K562 (cell line): ENCODE results near the gene PCBP2. TPM values are rescaled to one million over a fixed set of nuclear protein-coding genes. Genes with fewer than 3 reads are reported as not detected.

Source experiments
- ATAC-seq: fragments of 200-7000 bp; cut with Tn5 transposase; 3 replicates; pipeline ENCODE4 v1.9.1; 2020; ENCODE audit warnings: moderate library complexity
- BruUV-seq: library from RNA; stranded (reverse); fragments of 400-500 nt; replicated peaks from 2 replicates; lab custom pipeline; 2021; lab: Mats Ljungman, UMichigan
- CTCF ChIA-PET: fragments of 300-600 bp; formaldehyde crosslinking; extraction: SDS; loops from one replicate; lab custom pipeline; 2021; ENCODE audit warnings: low intra/inter-chr PET ratio; lab: Yijun Ruan, JAX
- POLR2A ChIA-PET: fragments of 300-600, 350-650 bp; sonication (Branson Sonifier 250); formaldehyde crosslinking; extraction: SDS; loops from one replicate; lab custom pipeline; 2021; ENCODE audit warnings: antibody characterized with exemption, inconsistent platforms; lab: Yijun Ruan, JAX
- DNase-seq, 4 experiments: peaks; one replicate each; pipeline versions ENCODE4 v3.0.0 to v3.0.0-alpha.2; 2011 to 2018; ENCODE audit warnings: low spot score in 3 of 4, mixed read lengths in 3 of 4; ENCODE audit errors: extremely low read depth in 1 of 4
- FAIRE-seq: peaks from 2 replicates; lab custom pipeline; 2011; peaks lifted over from hg19 to GRCh38; lab: Jason Lieb, UNC
- H2AFZ ChIP-seq: 2 replicates; pipeline ENCODE4 v1.6.0; 2011; ENCODE audit warnings: low read depth, low read length, control low read depth, inconsistent platforms
- H3K27ac ChIP-seq: fragments of 200-600 bp; 3 replicates; pipeline ENCODE4 v1.8.0; 2011; ENCODE audit warnings: low read depth, mild to moderate bottlenecking, control low read depth, inconsistent platforms, low read length, moderate library complexity, mixed read lengths; ENCODE audit errors: extremely low read depth
- H3K27me3 ChIP-seq, 2 experiments: fragments of 300-600 bp in 1 of 2; 2 replicates in 1 of 2; 3 replicates in 1 of 2; pipeline versions ENCODE4 v1.6.0 to v1.8.0; 2011; ENCODE audit warnings: inconsistent platforms in 2 of 2, low read length in 2 of 2, mild to moderate bottlenecking in 1 of 2, mixed read lengths in 1 of 2, moderate library complexity in 1 of 2; ENCODE audit not compliant: control insufficient read depth in 2 of 2, insufficient read depth in 2 of 2
- H3K36me3 ChIP-seq: fragments of 300-600 bp; 3 replicates; pipeline ENCODE4 v1.8.0; 2011; ENCODE audit warnings: mild to moderate bottlenecking, low read length, inconsistent platforms; ENCODE audit not compliant: control insufficient read depth, insufficient read depth
- H3K4me1 ChIP-seq, 2 experiments: fragments of 200-600 bp in 1 of 2; replicated peaks in 1 of 2; 2 replicates in 1 of 2; 3 replicates in 1 of 2; pipeline versions ENCODE4 v1.5.1 to v1.8.0; 2011; ENCODE audit warnings: inconsistent platforms in 2 of 2, low read length in 2 of 2, mild to moderate bottlenecking in 1 of 2, mixed read lengths in 1 of 2, moderate library complexity in 1 of 2; ENCODE audit not compliant: control insufficient read depth in 2 of 2, insufficient read depth in 2 of 2
- H3K4me2 ChIP-seq: 2 replicates; pipeline ENCODE4 v1.6.1; 2011; ENCODE audit warnings: low read length, control low read depth, inconsistent platforms, mixed read lengths; ENCODE audit not compliant: insufficient read depth
- H3K4me3 ChIP-seq: fragments of 200-600 bp; sonication (generic), shearing (Covaris generic); 2 replicates; pipeline ENCODE4 v1.5.1; 2016; ENCODE audit warnings: control low read depth, inconsistent platforms
- H3K79me2 ChIP-seq: fragments of 200-600 bp; 3 replicates; pipeline ENCODE4 v1.8.0; 2011; ENCODE audit warnings: low read length, inconsistent platforms; ENCODE audit not compliant: control insufficient read depth, insufficient read depth
- H3K9ac ChIP-seq, 2 experiments: 2 replicates each; pipeline versions ENCODE4 v1.6.0 to v1.6.1; 2011; ENCODE audit warnings: low read depth in 2 of 2, low read length in 2 of 2, control low read depth in 1 of 2, inconsistent platforms in 1 of 2, mild to moderate bottlenecking in 1 of 2, mixed read lengths in 1 of 2; ENCODE audit not compliant: insufficient read depth in 1 of 2
- H3K9me1 ChIP-seq: one replicate; pipeline ENCODE4 v1.6.0; 2011; ENCODE audit warnings: inconsistent platforms, mild to moderate bottlenecking, low read length, moderate library complexity; ENCODE audit not compliant: control insufficient read depth, insufficient read depth
- H3K9me3 ChIP-seq: replicated peaks from 2 replicates; pipeline ENCODE4 v1.5.1; 2011; ENCODE audit warnings: low read depth, low read length, inconsistent platforms; ENCODE audit not compliant: control insufficient read depth, insufficient read depth
- H4K20me1 ChIP-seq: replicated peaks from 2 replicates; pipeline ENCODE4 v1.6.1; 2011; ENCODE audit warnings: low read length, inconsistent platforms, mixed read lengths; ENCODE audit not compliant: control insufficient read depth, insufficient read depth
- CBX3 ChIP-seq, 2 experiments: IDR thresholded peaks; 1 replicate in 1 of 2; 2 replicates in 1 of 2; pipeline ENCODE4 v1.6.1; 2012; ENCODE audit warnings: inconsistent platforms in 2 of 2, low read length in 2 of 2, borderline replicate concordance in 1 of 2, control low read depth in 1 of 2
- EGR1 ChIP-seq: fragments of 450-650 bp; conservative IDR thresholded peaks from 2 replicates; pipeline ENCODE4 v1.6.1; 2017; ENCODE audit warnings: mild to moderate bottlenecking
- FOXK2 ChIP-seq, 2 experiments: fragments of 450-650 bp; IDR thresholded peaks in 1 of 2; conservative IDR thresholded peaks in 1 of 2; 2 replicates each; pipeline ENCODE4 v1.6.1; 2016; ENCODE audit warnings: low read depth in 2 of 2, mild to moderate bottlenecking in 1 of 2
- JUND ChIP-seq, 2 experiments: IDR thresholded peaks; 2 replicates in 1 of 2; 3 replicates in 1 of 2; pipeline ENCODE4 v1.6.1; 2011; ENCODE audit warnings: borderline replicate concordance in 2 of 2, low read depth in 2 of 2, low read length in 2 of 2, improper control_type of control experiment in 1 of 2, missing biosample characterization in 1 of 2, missing genetic modification characterization in 1 of 2, missing genetic modification reagents in 1 of 2
- MCM3 ChIP-seq: fragments of 450-650 bp; IDR thresholded peaks from 2 replicates; pipeline ENCODE4 v1.6.1; 2016
- NONO ChIP-seq, 2 experiments: fragments of 200-400 bp in 1 of 2; fragments of 450-650 bp in 1 of 2; formaldehyde crosslinking in 1 of 2; IDR thresholded peaks; 2 replicates each; pipeline ENCODE4 v1.6.1; 2017; ENCODE audit warnings: low read depth in 2 of 2, mild to moderate bottlenecking in 2 of 2, moderate library complexity in 2 of 2, low read length in 1 of 2
- SMAD1 ChIP-seq: fragments of 150-350 bp; IDR thresholded peaks from 2 replicates; pipeline ENCODE4 v1.6.1; 2014; ENCODE audit warnings: low read length, low read depth; ENCODE audit not compliant: partially characterized antibody
- SUPT5H ChIP-seq: fragments of 450-650 bp; IDR thresholded peaks from 2 replicates; pipeline ENCODE4 v1.6.1; 2016
- TAF7 ChIP-seq: fragments of 450-650 bp; IDR thresholded peaks from 2 replicates; pipeline ENCODE4 v1.6.1; 2016; ENCODE audit warnings: missing genetic modification characterization, missing compliant biosample characterization
- THRB ChIP-seq: fragments of 450-650 bp; formaldehyde crosslinking; conservative IDR thresholded peaks from 2 replicates; pipeline ENCODE4 v1.4.0; 2022; ENCODE audit warnings: mild to moderate bottlenecking, missing genetic modification characterization
- XRCC5 ChIP-seq: fragments of 200-400 bp; formaldehyde crosslinking; IDR thresholded peaks from 2 replicates; pipeline ENCODE4 v1.6.1; 2017; ENCODE audit warnings: low read depth, mild to moderate bottlenecking, low read length
- ZFP1 ChIP-seq: fragments of 450-650 bp; formaldehyde crosslinking; IDR thresholded peaks from 2 replicates; pipeline ENCODE4 v1.4.0; 2020; ENCODE audit warnings: mild to moderate bottlenecking, mixed read lengths
- ZKSCAN3 ChIP-seq: fragments of 250-450 bp; sonication (Bioruptor Pico); IDR thresholded peaks from 2 replicates; pipeline ENCODE4 v1.4.0; 2020
- ZNF184 ChIP-seq: sonication (generic); formaldehyde crosslinking; IDR thresholded peaks from 2 replicates; pipeline ENCODE4 v1.5.0; 2020; ENCODE audit warnings: missing genetic modification reagents
- ZNF707 ChIP-seq: fragments of 250-450 bp; sonication (Bioruptor Pico); conservative IDR thresholded peaks from 2 replicates; pipeline ENCODE4 v1.8.0; 2022; ENCODE audit warnings: inconsistent platforms, mild to moderate bottlenecking, moderate library complexity
- WGBS: fragments of 100-300 bp; shearing (Covaris generic); methylation state at CpG from one replicate; pipeline ENCODE4 v1.1.6; 2016; ENCODE audit warnings: low coverage, mixed read lengths; ENCODE audit not compliant: insufficient coverage; ENCODE audit errors: missing lambda C conversion rate; 5-methylcytosine and 5-hydroxymethylcytosine counted together
- in situ Hi-C: fragments of 300-500 bp; cut with MboI; formaldehyde crosslinking; loops from 4 replicates; pipeline ENCODE4 v1.15.0; 2018; ENCODE audit warnings: inconsistent platforms, mixed read lengths
- intact Hi-C: fragments of 100-400 bp; cut with micrococcal nuclease; formaldehyde crosslinking; loops from 2 replicates; pipeline ENCODE4 v1.14.2; 2022
- polyA plus RNA-seq, 8 experiments: library from polyadenylated mRNA; depleted of rRNA in 4 of 8; stranded (reverse) in 5 of 8; unstranded in 3 of 8; fragments of >200 nt; fragmentation: Nextera tagmentation in 2 of 8; fragmentation: Illumina TruSeq in 1 of 8; extraction: Ambion mirVana in 2 of 8; extraction: Trizol in 1 of 8; gene quantifications; 2 replicates each; pipeline versions ENCODE4 v1.2.1 to v1.2.3, GENCODE V29; 2011 to 2014; ENCODE audit warnings: inconsistent platforms in 1 of 8, missing spikeins in 1 of 8
- total RNA-seq, 7 experiments: library from RNA; depleted of rRNA in 6 of 7; stranded (reverse); fragments of >200 nt in 6 of 7; fragmentation: Illumina TruSeq in 2 of 7; extraction: Trizol in 2 of 7; gene quantifications; 2 replicates each; pipeline versions ENCODE4 v1.2.1 to v1.2.3, GENCODE V29; 2011 to 2021; ENCODE audit warnings: low replicate concordance in 1 of 7
- TF ChIP-seq, protein P1 (sequence below): IDR thresholded peaks from 2 replicates; pipeline ENCODE4 v1.6.1; 2012; ENCODE audit warnings: low read depth, low read length, improper control_type of control experiment, borderline replicate concordance

The PCBP2 gene
- total and polyA plus RNA-seq, 9 of the 15 experiments (the other 6 are each of a cell fraction or from before 2014, with no cell fraction given) = 137 to 831 (median 328) TPM

DNA sequence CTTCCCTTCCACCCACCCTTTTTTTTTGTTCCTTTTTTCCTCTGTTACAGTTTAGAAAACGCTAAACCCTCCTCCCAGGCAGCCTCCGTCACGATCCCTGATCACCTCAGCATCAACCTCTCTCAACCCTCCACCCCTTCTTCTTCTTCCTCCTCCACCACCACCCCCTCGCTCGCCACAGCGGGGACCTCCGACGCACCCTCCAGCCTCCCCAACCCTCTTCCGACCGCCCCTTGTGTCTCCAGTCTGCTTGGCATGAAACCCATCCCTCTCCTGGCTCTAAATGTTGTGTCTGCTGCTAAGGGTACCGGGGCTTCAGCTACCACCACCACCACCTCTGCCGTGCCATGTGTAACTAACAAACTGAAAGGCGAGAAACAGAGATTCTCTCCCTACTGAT lies 22.9 kb downstream of the PCBP2 start:
- FAIRE-seq (no peak), DNase-seq (no peak), ATAC-seq (no peak)
- Histone ChIP-seq H3K4me3 (no peak overlapping the region), H3K4me2 (no peak overlapping the region), H3K36me3 (peaks cover 99% of the 10 kb centered on the region), H3K9me3 (no peaks in the 10 kb centered on the region), H3K9me1 (no peaks in the 10 kb centered on the region), H3K4me1 (peaks cover 0 to 5% of the 10 kb centered on the region in 2 experiments; a peak in 3 of 5 replicates), H3K27me3 (no peaks in the 10 kb centered on the region), H4K20me1 (peaks cover 37% of the 10 kb centered on the region), H3K79me2 (peaks cover 67% of the 10 kb centered on the region), H2AFZ (no peak overlapping the region), H3K9ac (no peak overlapping the region), H3K27ac (no peak overlapping the region)
- TF ChIP-seq CBX3 (IDR thresholded peaks at IDR 0.05; ENCODE audit: borderline replicate concordance in 1 of 2, low read length in 2 of 2) = no peak
- no peak for TF ChIP-seq ZKSCAN3
- TF ChIP-seq NONO (IDR thresholded peaks at IDR 0.05; ENCODE audit: low read depth in 2 of 2, low read length in 1 of 2) = no peak
- TF ChIP-seq THRB = 0 out of 2 replicates have a peak, but pooled peaks have one; percentile 45
- no peak for TF ChIP-seq ZNF184 (CRISPR knock-in tag)
- TF ChIP-seq SMAD1 = no peak
- TF ChIP-seq EGR1 = 0 out of 2 replicates have a peak, but pooled peaks have one; percentile 10
- TF ChIP-seq JUND (IDR thresholded peaks at IDR 0.05; ENCODE audit: borderline replicate concordance, low read depth, low read length) = no peak
- no peak for TF ChIP-seq JUND (tag; IDR thresholded peaks at IDR 0.05; ENCODE audit: borderline replicate concordance, low read depth, low read length)
- no peak for TF ChIP-seq MCM3
- no peak for TF ChIP-seq ZFP1 (CRISPR knock-in tag)
- TF ChIP-seq FOXK2 (conservative IDR thresholded peaks at IDR 0.05 in 1 of 2, IDR thresholded peaks at IDR 0.05 in 1 of 2; ENCODE audit: low read depth in 2 of 2) = no peak
- TF ChIP-seq, protein P1, sequence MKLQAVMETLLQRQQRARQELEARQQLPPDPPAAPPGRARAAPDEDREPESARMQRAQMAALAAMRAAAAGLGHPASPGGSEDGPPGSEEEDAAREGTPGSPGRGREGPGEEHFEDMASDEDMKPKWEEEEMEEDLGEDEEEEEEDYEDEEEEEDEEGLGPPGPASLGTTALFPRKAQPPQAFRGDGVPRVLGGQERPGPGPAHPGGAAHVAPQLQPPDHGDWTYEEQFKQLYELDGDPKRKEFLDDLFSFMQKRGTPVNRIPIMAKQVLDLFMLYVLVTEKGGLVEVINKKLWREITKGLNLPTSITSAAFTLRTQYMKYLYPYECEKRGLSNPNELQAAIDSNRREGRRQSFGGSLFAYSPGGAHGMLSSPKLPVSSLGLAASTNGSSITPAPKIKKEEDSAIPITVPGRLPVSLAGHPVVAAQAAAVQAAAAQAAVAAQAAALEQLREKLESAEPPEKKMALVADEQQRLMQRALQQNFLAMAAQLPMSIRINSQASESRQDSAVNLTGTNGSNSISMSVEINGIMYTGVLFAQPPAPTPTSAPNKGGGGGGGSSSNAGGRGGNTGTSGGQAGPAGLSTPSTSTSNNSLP = no peak
- TF ChIP-seq TAF7 (tag) = no peak
- TF ChIP-seq XRCC5 = no peak
- no peak for TF ChIP-seq ZNF707 (CRISPR knock-in tag)
- TF ChIP-seq SUPT5H = peak; percentile 53; the same call in 1 of the 2 replicates
- intact Hi-C loops (no loop called here), in situ Hi-C loops (no loop called here)
- POLR2A ChIA-PET = interaction anchor here (0.6 to 8.8 kb wide), 9 partner anchors 9 to 293 kb away, joined by 3 to 99 read pairs (median 4); no protein-coding TSS in a partner anchor
- 94% methylated on average over 12 of the region's 13 CpGs for WGBS
- CTCF ChIA-PET = interaction anchor here (0.8 kb wide), 1 partner anchor 123 kb away, joined by 3 read pairs; no protein-coding TSS in a partner anchor
- no TSS peak for BruUV-seq
